Neural progenitor cell (in vitro differentiated cells): ENCODE data around the gene STAT4. TPM values are rescaled to one million over a fixed set of nuclear protein-coding genes. Genes with fewer than 3 reads are reported as not detected.

Experiments used
- DNase-seq: peaks from one replicate; pipeline ENCODE4 v3.0.0-alpha.2; 2016; ENCODE audit warnings: low spot score
- H2AFZ ChIP-seq: fragments of 200-600 bp; sonication (generic); replicated peaks from 2 replicates; pipeline ENCODE4 v1.6.1; 2016; ENCODE audit warnings: antibody characterized with exemption
- H3F3A ChIP-seq: fragments of 200-600 bp; sonication (generic); 2 replicates; pipeline ENCODE4 v1.6.1; 2016; ENCODE audit warnings: antibody characterized with exemption, low read depth
- H3K27ac ChIP-seq: fragments of 200-600 bp; sonication (generic); 2 replicates; pipeline ENCODE4 v1.5.1; 2016; ENCODE audit warnings: mild to moderate bottlenecking
- H3K27me3 ChIP-seq: fragments of 200-600 bp; sonication (generic); 2 replicates; pipeline ENCODE4 v1.6.1; 2016; ENCODE audit warnings: mild to moderate bottlenecking, moderate library complexity
- H3K36me3 ChIP-seq: fragments of 200-600 bp; sonication (generic); 2 replicates; pipeline ENCODE4 v1.5.1; 2016
- H3K4me1 ChIP-seq: fragments of 200-600 bp; sonication (generic); 2 replicates; pipeline ENCODE4 v1.6.1; 2016; ENCODE audit warnings: mixed run types
- H3K4me2 ChIP-seq: fragments of 200-600 bp; sonication (generic); 2 replicates; pipeline ENCODE4 v1.6.1; 2016
- H3K4me3 ChIP-seq: fragments of 200-600 bp; sonication (generic); 2 replicates; pipeline ENCODE4 v1.5.1; 2016
- H3K79me2 ChIP-seq: fragments of 200-600 bp; sonication (generic); 2 replicates; pipeline ENCODE4 v1.6.1; 2016; ENCODE audit warnings: low read depth
- H3K9ac ChIP-seq: fragments of 200-600 bp; sonication (generic); 2 replicates; pipeline ENCODE4 v1.6.1; 2016
- H3K9me3 ChIP-seq: fragments of 200-600 bp; sonication (generic); 2 replicates; pipeline ENCODE4 v1.5.1; 2016; ENCODE audit warnings: low read depth
- H4K20me1 ChIP-seq: fragments of 200-600 bp; sonication (generic); 2 replicates; pipeline ENCODE4 v1.6.1; 2016; ENCODE audit warnings: low read depth
- H3K27ac Mint-ChIP-seq: 3 replicates; pipeline ENCODE4 v1.8.0; 2021; ENCODE audit warnings: mixed read lengths
- H3K27me3 Mint-ChIP-seq: 2 replicates; pipeline ENCODE4 v1.8.0; 2022; ENCODE audit warnings: low read depth, mild to moderate bottlenecking, inconsistent platforms, moderate library complexity, mixed read lengths; ENCODE audit not compliant: insufficient read depth
- H3K36me3 Mint-ChIP-seq: 3 replicates; pipeline ENCODE4 v1.8.0; 2021; ENCODE audit warnings: mixed read lengths
- H3K4me1 Mint-ChIP-seq: 3 replicates; pipeline ENCODE4 v1.8.0; 2021; ENCODE audit warnings: mixed read lengths
- H3K4me3 Mint-ChIP-seq: 3 replicates; pipeline ENCODE4 v1.8.0; 2021; ENCODE audit warnings: mild to moderate bottlenecking, moderate library complexity, mixed read lengths
- H3K9me3 Mint-ChIP-seq: 3 replicates; pipeline ENCODE4 v1.8.0; 2020; ENCODE audit warnings: mixed read lengths
- CTCF ChIP-seq: fragments of 200-600 bp; sonication (generic); IDR thresholded peaks from 2 replicates; pipeline ENCODE4 v1.5.1; 2017; ENCODE audit warnings: antibody characterized with exemption, mild to moderate bottlenecking
- EZH2 ChIP-seq: fragments of 200-600 bp; sonication (generic); IDR thresholded peaks from 2 replicates; pipeline ENCODE4 v1.6.1; 2017; ENCODE audit warnings: antibody characterized with exemption, mild to moderate bottlenecking, moderate library complexity
- EZH2phosphoT487 ChIP-seq: fragments of 200-600 bp; sonication (generic); IDR thresholded peaks from 2 replicates; pipeline ENCODE4 v1.6.1; 2017; ENCODE audit warnings: antibody characterized with exemption
- total RNA-seq: library from RNA; depleted of rRNA; stranded (reverse); fragments of >200 nt; gene quantifications from 2 replicates; pipeline ENCODE4 v1.2.3, GENCODE V29; 2015; ENCODE audit warnings: low replicate concordance

Gene STAT4
- total RNA-seq, 1 donor from 2014 or later = 0.32 TPM

GRCh38 chr2:190987938-190988337 lies 162.9 kb downstream of the STAT4 start:
- peaks cover 34% of the 10 kb centered on the region for H3K36me3 Mint-ChIP-seq
- Histone ChIP-seq H3K9ac (no peak overlapping the region), H3K4me3 (no peak overlapping the region), H4K20me1 (no peaks in the 10 kb centered on the region), H3K27me3 (no peaks in the 10 kb centered on the region), H3K4me1 (no peaks in the 10 kb centered on the region), H3K79me2 (no peaks in the 10 kb centered on the region), H3K27ac (no peak overlapping the region), H3F3A (no peaks in the 10 kb centered on the region), H2AFZ (no peak overlapping the region), H3K4me2 (no peak overlapping the region), H3K9me3 (no peaks in the 10 kb centered on the region), H3K36me3 (peaks cover 12% of the 10 kb centered on the region)
- H3K9me3 Mint-ChIP-seq = no peaks in the 10 kb centered on the region
- peak overlapping the region; percentile 60 for H3K27ac Mint-ChIP-seq
- H3K4me1 Mint-ChIP-seq = no peaks in the 10 kb centered on the region
- DNase-seq = no peak
- no peaks in the 10 kb centered on the region for H3K27me3 Mint-ChIP-seq
- TF ChIP-seq EZH2 (no peak), EZH2phosphoT487 (no peak)
- H3K4me3 Mint-ChIP-seq = no peak overlapping the region

GRCh38 chr2:190987116-190987515 lies 163.7 kb downstream of the STAT4 start:
- no peak overlapping the region for H2AFZ ChIP-seq
- no peaks in the 10 kb centered on the region for H3K79me2 ChIP-seq
- Mint-ChIP-seq H3K36me3 (peaks cover 42% of the 10 kb centered on the region), H3K27me3 (peaks cover 2% of the 10 kb centered on the region), H3K4me1 (no peaks in the 10 kb centered on the region), H3K27ac (no peak overlapping the region), H3K9me3 (no peaks in the 10 kb centered on the region), H3K4me3 (no peak overlapping the region)
- DNase-seq = no peak
- H3K27me3 ChIP-seq = no peaks in the 10 kb centered on the region
- H3K27ac ChIP-seq = no peak overlapping the region
- H3K4me3 ChIP-seq = no peak overlapping the region
- no peaks in the 10 kb centered on the region for H3F3A ChIP-seq
- H3K9ac ChIP-seq = no peak overlapping the region
- no peak for TF ChIP-seq EZH2
- TF ChIP-seq CTCF = no peak
- no peak for TF ChIP-seq EZH2phosphoT487
- no peaks in the 10 kb centered on the region for H3K4me1 ChIP-seq
- no peaks in the 10 kb centered on the region for H4K20me1 ChIP-seq
- no peak overlapping the region for H3K4me2 ChIP-seq
- no peaks in the 10 kb centered on the region for H3K9me3 ChIP-seq
- peaks cover 12% of the 10 kb centered on the region for H3K36me3 ChIP-seq

- no peak overlapping the region for H3K4me2 ChIP-seq
- no peak for TF ChIP-seq EZH2phosphoT487
- TF ChIP-seq EZH2 = no peak
- TF ChIP-seq CTCF = no peak
- H3K4me1 Mint-ChIP-seq = peaks cover 2% of the 10 kb centered on the region
- H3K4me3 ChIP-seq = no peak overlapping the region
- no peak overlapping the region for H3K27ac Mint-ChIP-seq
- H3K9me3 ChIP-seq = no peaks in the 10 kb centered on the region
- H4K20me1 ChIP-seq = peaks cover 2% of the 10 kb centered on the region
- no peaks in the 10 kb centered on the region for H3K9me3 Mint-ChIP-seq
- no peak overlapping the region for H2AFZ ChIP-seq
- H3K36me3 Mint-ChIP-seq = peaks cover 41% of the 10 kb centered on the region
- H3F3A ChIP-seq = peaks cover 5% of the 10 kb centered on the region
- H3K27ac ChIP-seq = no peak overlapping the region
- no peak for DNase-seq
- no peak overlapping the region for H3K9ac ChIP-seq
- H3K79me2 ChIP-seq = no peaks in the 10 kb centered on the region
- H3K4me1 ChIP-seq = peaks cover 5% of the 10 kb centered on the region
- H3K36me3 ChIP-seq = peaks cover 12% of the 10 kb centered on the region
- H3K4me3 Mint-ChIP-seq = no peak overlapping the region
- peaks cover 2% of the 10 kb centered on the region for H3K27me3 Mint-ChIP-seq
- H3K27me3 ChIP-seq = no peaks in the 10 kb centered on the region
These were observed 164.4 kb downstream of the STAT4 start for GRCh38 chr2:190986221-190986953.

GRCh38 chr2:190984595-190984994 lies 166.2 kb downstream of the STAT4 start:
- Mint-ChIP-seq H3K9me3 (no peaks in the 10 kb centered on the region), H3K27ac (peak overlapping the region; percentile 50), H3K36me3 (peaks cover 47% of the 10 kb centered on the region), H3K27me3 (peaks cover 2% of the 10 kb centered on the region), H3K4me3 (no peak overlapping the region), H3K4me1 (peaks cover 14% of the 10 kb centered on the region)
- Histone ChIP-seq H3K27ac (no peak overlapping the region), H4K20me1 (peaks cover 7% of the 10 kb centered on the region), H3K4me3 (no peak overlapping the region), H3F3A (peaks cover 11% of the 10 kb centered on the region), H3K9ac (no peak overlapping the region), H3K4me1 (peaks cover 13% of the 10 kb centered on the region), H3K79me2 (no peaks in the 10 kb centered on the region), H2AFZ (no peak overlapping the region), H3K4me2 (no peak overlapping the region), H3K9me3 (no peaks in the 10 kb centered on the region), H3K27me3 (no peaks in the 10 kb centered on the region), H3K36me3 (peaks cover 6% of the 10 kb centered on the region)
- no peak for DNase-seq
- TF ChIP-seq EZH2 = no peak
- TF ChIP-seq CTCF = no peak
- TF ChIP-seq EZH2phosphoT487 = no peak
